ENCODE results near the gene CLINT1.

Gene CLINT1

GRCh38 chr5:157766442-157766841, 92.5 kb downstream of the CLINT1 start:
- in situ Hi-C loops (cut with HindIII; ENCODE audit: low sequenced_read_pairs), result no loop called here

DNA sequence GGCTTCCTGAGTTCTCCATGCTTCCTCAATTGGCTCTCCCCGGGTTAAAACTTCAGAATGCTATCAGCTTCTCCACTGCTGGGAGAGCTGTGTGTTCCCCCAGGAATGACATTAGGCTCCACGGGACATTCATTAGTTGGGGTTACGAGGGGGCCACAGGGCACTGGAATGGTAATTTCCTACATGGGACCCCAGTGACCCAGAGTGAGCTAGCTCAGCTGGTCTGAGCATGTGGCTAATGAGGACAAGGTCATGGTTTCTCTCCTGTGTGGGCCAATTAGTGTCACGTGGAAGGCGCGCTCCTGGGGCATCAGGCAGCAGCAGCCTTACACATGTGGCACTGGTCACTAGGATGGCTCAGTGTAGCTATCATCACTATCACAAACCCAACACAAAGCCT, 94.4 kb downstream of the CLINT1 start:
- in situ Hi-C loops (cut with HindIII; ENCODE audit: low sequenced_read_pairs), result no loop called here

DNA sequence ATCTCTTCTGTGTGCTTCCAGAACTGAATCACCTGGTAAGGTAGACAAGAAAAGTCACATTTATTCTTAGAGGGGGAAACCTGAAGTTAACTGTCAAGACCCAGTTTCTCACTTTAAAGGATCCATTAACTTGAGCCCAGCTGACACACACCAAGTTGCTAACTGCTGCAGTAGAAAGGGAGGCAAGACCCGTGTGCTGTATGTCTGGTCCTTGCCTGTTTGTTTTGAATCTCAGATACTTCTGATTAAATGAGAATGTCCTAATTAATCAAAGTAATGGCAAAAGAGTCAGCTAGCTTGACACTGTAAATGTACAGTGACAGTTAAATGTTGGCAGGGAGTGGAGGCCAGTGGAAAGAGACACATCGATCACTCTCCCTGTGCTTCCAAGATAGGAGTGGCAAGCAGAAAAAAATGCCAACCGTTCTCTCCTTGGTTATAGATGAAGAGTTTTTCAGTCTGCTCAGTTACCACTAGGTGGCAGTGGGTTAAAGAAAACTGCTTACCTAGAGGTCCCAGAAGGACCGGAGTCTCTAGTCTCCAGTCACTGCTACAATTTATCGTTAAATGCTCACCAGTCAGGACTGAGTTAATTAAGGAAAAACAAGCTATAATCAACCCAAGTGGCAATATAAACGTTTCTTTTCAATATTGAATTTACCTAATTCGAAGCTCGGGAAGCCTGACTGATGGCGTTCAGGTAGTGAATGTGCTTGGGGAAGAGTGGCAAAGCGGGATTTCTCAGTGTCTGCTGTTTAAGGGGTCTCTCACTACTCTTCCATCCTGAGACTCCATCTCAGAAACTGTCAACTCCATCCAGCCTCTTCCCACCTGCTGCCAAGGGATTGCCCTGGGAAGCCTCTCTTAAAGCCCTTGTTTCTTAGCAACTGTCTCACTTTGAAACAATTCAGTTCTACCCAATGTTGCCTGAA, 97.0 kb downstream of the CLINT1 start:
- in situ Hi-C loops (cut with HindIII; ENCODE audit: low sequenced_read_pairs), result no loop called here

DNA sequence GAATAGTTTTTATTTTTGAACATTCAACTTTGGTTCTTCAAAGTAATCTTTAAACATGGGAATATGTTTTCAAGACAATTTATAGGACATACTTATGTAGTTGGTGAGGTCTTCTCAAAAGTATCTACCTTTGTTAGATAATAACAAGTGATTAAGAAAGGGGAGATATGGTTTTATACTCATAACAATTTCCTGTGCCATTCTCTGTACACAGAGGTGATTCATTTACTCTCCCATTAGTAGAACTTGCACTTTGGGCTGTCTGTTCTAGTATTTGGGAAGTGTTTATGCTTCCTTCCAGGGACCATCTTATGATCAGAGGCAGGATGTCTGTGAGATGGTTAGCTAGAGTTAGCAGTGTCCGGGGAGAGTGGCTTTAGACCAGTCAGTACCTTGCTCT, 100.2 kb downstream of the CLINT1 start:
- in situ Hi-C loops (cut with HindIII; ENCODE audit: low sequenced_read_pairs), result no loop called here

GRCh38 chr5:157756122-157756521, 102.8 kb downstream of the CLINT1 start:
- in situ Hi-C loops (cut with HindIII; ENCODE audit: low sequenced_read_pairs), result no loop called here

DNA sequence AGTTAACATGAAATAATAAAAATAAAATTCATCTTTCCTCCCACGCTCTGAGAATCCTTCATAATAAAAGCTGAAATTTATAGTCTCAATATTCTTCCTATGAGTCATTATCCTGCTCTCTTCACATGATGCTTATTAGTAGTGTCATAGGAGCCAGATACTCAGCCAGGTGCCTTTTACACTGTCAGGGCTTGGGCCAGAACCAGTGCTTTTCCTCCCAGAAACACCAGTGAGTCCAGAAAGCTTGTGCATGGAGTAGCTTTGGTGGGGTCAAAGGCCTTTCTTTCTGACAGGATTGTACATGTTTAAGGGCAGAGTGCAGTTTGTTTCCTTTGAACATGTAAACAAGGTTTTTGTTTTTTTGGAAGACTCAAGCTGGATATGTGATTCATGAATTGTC, 108.6 kb downstream of the CLINT1 start:
- in situ Hi-C loops (cut with HindIII; ENCODE audit: low sequenced_read_pairs), result no loop called here

GRCh38 chr5:157749462-157749799, 109.5 kb downstream of the CLINT1 start:
- in situ Hi-C loops (cut with HindIII; ENCODE audit: low sequenced_read_pairs), result loop anchor here (5.0 to 25.0 kb wide), 2 partner anchors 63 to 412 kb away; a partner anchor contains a TSS

GRCh38 chr5:157748760-157749461, 110.0 kb downstream of the CLINT1 start:
- in situ Hi-C loops (cut with HindIII; ENCODE audit: low sequenced_read_pairs), result loop anchor here (5.0 to 25.0 kb wide), 2 partner anchors 63 to 412 kb away; a partner anchor contains a TSS

GRCh38 chr5:157747766-157748700, 110.9 kb downstream of the CLINT1 start:
- in situ Hi-C loops (cut with HindIII; ENCODE audit: low sequenced_read_pairs), result loop anchor here (5.0 to 25.0 kb wide), 2 partner anchors 64 to 411 kb away; a partner anchor contains a TSS

GRCh38 chr5:157747173-157747740, 111.7 kb downstream of the CLINT1 start:
- in situ Hi-C loops (cut with HindIII; ENCODE audit: low sequenced_read_pairs), result loop anchor here (5.0 to 25.0 kb wide), 2 partner anchors 65 to 410 kb away; a partner anchor contains a TSS

GRCh38 chr5:157745041-157745456, 113.9 kb downstream of the CLINT1 start:
- in situ Hi-C loops (cut with HindIII; ENCODE audit: low sequenced_read_pairs), result loop anchor here (5.0 to 25.0 kb wide), 2 partner anchors 67 to 408 kb away; a partner anchor contains a TSS

DNA sequence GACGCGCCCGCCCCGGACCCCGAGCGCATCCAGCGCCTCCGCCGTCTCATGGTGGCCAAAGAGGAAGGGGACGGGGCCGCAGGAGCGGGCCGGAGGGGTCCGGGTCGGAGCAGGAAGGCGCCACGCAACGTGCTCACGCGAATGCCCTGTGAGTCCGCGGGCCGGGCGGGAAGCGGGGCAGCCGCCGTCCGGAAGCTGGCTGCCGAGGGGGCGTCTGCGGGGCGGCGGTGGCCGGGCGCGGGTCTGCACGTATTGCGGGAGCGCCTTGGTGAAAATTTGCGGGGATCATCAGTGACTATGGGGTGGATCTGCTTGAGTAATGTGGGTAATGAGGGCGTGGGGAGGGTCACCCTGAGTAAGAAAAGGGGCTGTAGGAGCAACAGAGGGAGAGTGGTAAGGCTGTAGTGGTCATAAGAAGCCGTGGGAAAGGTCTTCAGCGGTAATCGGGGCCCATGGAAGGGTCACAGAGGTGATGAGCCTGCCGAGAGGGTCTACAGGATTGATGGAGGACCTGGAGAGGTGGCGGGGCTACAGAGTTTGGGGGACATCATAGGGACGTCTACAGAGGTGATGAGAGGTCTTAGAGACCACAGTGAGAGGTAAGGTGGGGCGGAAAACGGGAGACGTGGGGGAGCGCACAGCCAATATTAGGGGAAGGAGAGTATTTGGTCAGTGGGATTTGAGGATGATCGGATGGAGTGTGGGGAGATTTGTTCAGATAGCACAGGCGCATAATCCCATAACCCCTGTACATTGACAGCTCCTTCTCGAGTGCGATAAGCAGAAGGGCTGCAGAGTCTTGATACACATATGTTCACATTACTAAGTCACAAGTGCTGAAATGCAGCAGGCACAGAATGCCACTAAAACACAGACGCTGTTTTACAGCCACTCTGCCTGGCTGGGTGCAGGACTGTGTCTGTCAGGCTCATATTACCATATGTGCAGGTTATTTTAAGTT, 114.6 kb downstream of the CLINT1 start:
- in situ Hi-C loops (cut with HindIII; ENCODE audit: low sequenced_read_pairs), result loop anchor here (5.0 to 25.0 kb wide), 2 partner anchors 68 to 407 kb away; a partner anchor contains a TSS

GRCh38 chr5:157743163-157744050, 115.5 kb downstream of the CLINT1 start, which contains the start of gene LSM11:
LSM11 (plus strand) TSS chr5:157743712; CDS start chr5:157743751, 39 bp downstream.
- in situ Hi-C loops (cut with HindIII; ENCODE audit: low sequenced_read_pairs), result loop anchor here (25.0 kb wide), 1 partner anchor 406 kb away; a partner anchor contains a TSS

- in situ Hi-C loops (cut with HindIII; ENCODE audit: low sequenced_read_pairs), result loop anchor here (25.0 kb wide), 1 partner anchor 404 kb away; a partner anchor contains a TSS
Measured at GRCh38 chr5:157741131-157741530, 117.8 kb downstream of the CLINT1 start.

GRCh38 chr5:157740229-157740610, 118.7 kb downstream of the CLINT1 start:
- in situ Hi-C loops (cut with HindIII; ENCODE audit: low sequenced_read_pairs), result loop anchor here (25.0 kb wide), 1 partner anchor 403 kb away; a partner anchor contains a TSS

DNA sequence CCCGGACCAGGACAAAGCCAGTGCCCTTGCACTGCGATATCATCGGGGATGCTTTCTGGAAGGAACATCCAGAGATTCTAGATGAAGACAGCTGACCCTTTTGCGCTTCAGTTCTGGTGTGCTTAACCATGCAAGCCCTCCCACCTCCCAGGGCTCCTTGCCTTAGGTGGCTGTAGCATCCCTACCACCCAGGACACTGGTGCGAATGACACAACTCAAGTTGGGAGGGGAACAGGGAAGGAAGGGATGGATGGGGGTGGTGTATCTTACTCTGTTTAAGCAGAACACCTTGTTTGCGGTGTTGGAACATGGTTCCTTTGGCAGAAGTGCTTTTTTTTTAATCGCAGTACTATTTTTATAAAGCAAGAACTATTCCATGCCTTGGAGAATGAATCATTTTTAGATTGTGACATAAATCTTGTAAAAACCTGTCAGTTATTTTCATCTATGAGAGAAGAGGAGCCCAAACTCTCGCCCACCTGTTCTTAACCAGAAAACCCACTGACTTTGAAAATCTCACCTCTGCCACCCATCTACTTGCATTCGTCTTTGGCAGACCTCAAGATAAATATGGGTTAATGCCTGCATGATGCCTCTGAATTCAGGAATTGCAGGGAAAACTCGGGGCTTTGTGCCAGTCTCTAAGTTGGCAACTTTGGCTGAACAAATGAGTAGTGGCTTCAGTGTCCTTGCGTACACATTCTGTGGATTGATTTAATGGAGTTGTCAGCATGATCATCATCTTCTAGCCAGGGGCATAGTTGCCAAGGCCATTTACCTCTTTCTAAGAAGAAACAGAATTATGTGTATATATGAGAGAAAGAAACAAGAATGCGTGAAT, 119.3 kb downstream of the CLINT1 start:
- in situ Hi-C loops (cut with HindIII; ENCODE audit: low sequenced_read_pairs), result loop anchor here (25.0 kb wide), 1 partner anchor 402 kb away; a partner anchor contains a TSS

DNA sequence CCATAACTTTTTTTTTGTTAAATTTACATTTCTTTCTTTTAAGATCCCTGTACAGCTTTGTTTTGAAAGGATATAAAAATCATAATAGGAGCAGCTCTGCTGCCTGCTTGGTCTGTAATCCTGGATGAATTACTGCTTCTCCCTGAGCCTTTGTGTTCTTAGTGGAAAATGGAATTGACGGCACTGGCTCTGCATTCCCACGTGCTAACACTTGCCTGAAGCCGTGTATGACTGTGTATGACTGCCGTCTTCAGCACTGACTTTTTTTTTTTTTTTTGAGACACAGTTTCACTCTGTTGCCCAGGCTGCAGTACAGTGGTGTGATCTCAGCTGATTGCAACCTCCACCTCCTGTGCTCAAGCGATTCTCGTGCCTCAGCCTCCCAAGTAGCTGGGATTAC, 123.0 kb downstream of the CLINT1 start:
- in situ Hi-C loops (cut with HindIII; ENCODE audit: low sequenced_read_pairs), result loop anchor here (25.0 kb wide), 1 partner anchor 399 kb away; a partner anchor contains a TSS
